GM20000 (cell line): ENCODE results near the gene CDC25C.
A peak's percentile ranks its signal among the peaks of the same experiment; 100 is the strongest.

Experiments used
- DNase-seq: peaks from one replicate; pipeline ENCODE4 v3.0.0; 2012; ENCODE audit warnings: low spot score
- CTCF ChIP-seq: IDR thresholded peaks from 2 replicates; pipeline ENCODE4 v1.5.1; 2012; ENCODE audit warnings: mild to moderate bottlenecking, control low read depth; ENCODE audit errors: extremely low read depth, missing control alignments

The CDC25C gene

GRCh38 chr5:138366632-138367382 is 35.2 kb upstream of the CDC25C start:
- no peak for DNase-seq
- no peak for TF ChIP-seq CTCF

GRCh38 chr5:138364576-138364975 is 33.0 kb upstream of the CDC25C start:
- DNase-seq, result no peak
- TF ChIP-seq CTCF, result no peak

- no peak for TF ChIP-seq CTCF
- no peak for DNase-seq
Measured at GRCh38 chr5:138360941-138361452, 29.4 kb upstream of the CDC25C start.

- TF ChIP-seq CTCF, result no peak
- DNase-seq, result no peak
Measured at GRCh38 chr5:138359621-138360020, 28.0 kb upstream of the CDC25C start.

- peak; percentile 77 for DNase-seq
- TF ChIP-seq CTCF, result no peak
Measured at GRCh38 chr5:138354926-138355378, 23.3 kb upstream of the CDC25C start.

- no peak for TF ChIP-seq CTCF
- no peak for DNase-seq
Measured at GRCh38 chr5:138354387-138354786, 22.8 kb upstream of the CDC25C start.

- TF ChIP-seq CTCF, result no peak
- peak; percentile 60 for DNase-seq
Measured at GRCh38 chr5:138353560-138354080, 22.0 kb upstream of the CDC25C start.
